HG03045 (cell line): Measurements from ENCODE around the gene NEURL1.
"Not testable (repeated sequence)": the region's sequence is repeated elsewhere in the genome, so short reads cannot be mapped to it uniquely, and the experiment has no call there.

Experiments used
- ATAC-seq: cut with Tn5 transposase; IDR thresholded peaks from one replicate; pipeline ENCODE4 v1.9.1; 2021; ENCODE audit warnings: mild to moderate bottlenecking, moderate library complexity; ENCODE audit not compliant: unreplicated experiment

The NEURL1 gene

GRCh38 chr10:103602028-103602851, 108.7 kb downstream of the NEURL1 start:
- ATAC-seq: no peak

- no peak for ATAC-seq
Observed at GRCh38 chr10:103602852-103603155, 109.3 kb downstream of the NEURL1 start.

GRCh38 chr10:103603382-103603781, 109.9 kb downstream of the NEURL1 start:
- no peak for ATAC-seq

GRCh38 chr10:103605359-103606096, 112.0 kb downstream of the NEURL1 start:
- no peak for ATAC-seq

- not testable (repeated sequence) for ATAC-seq
Observed at GRCh38 chr10:103606097-103606438, 112.6 kb downstream of the NEURL1 start.

- not testable (repeated sequence) for ATAC-seq
Observed at GRCh38 chr10:103607051-103607450, 113.5 kb downstream of the NEURL1 start.

GRCh38 chr10:103608056-103608455, 114.6 kb downstream of the NEURL1 start:
- not testable (repeated sequence) for ATAC-seq

- no peak for ATAC-seq
Observed at GRCh38 chr10:103609231-103610082, 116.0 kb downstream of the NEURL1 start.

GRCh38 chr10:103610083-103610472, 116.6 kb downstream of the NEURL1 start:
- ATAC-seq: no peak

GRCh38 chr10:103610921-103611511, 117.5 kb downstream of the NEURL1 start:
- ATAC-seq: no peak

- no peak for ATAC-seq
Observed at GRCh38 chr10:103612462-103613365, 119.2 kb downstream of the NEURL1 start.

- ATAC-seq: no peak
Observed at GRCh38 chr10:103613616-103614015, 120.1 kb downstream of the NEURL1 start.

- ATAC-seq: no peak
Observed at GRCh38 chr10:103614306-103615158, 121.0 kb downstream of the NEURL1 start.

- no peak for ATAC-seq
Observed at GRCh38 chr10:103616705-103617601, 123.4 kb downstream of the NEURL1 start.

- no peak for ATAC-seq
Observed at GRCh38 chr10:103617602-103618385, 124.3 kb downstream of the NEURL1 start.

- no peak for ATAC-seq
Observed at GRCh38 chr10:103618575-103619423, 125.3 kb downstream of the NEURL1 start.
